Neutrophil (primary cell): ENCODE measurements around the gene RNF220.
A peak's percentile ranks its signal among the peaks of the same experiment; 100 is the strongest.

ENCODE experiments used
- H3K27ac ChIP-seq: fragments of 200-600 bp; sonication (generic); 2 replicates; pipeline ENCODE4 v1.5.1; 2016; ENCODE audit warnings: mild to moderate bottlenecking, moderate library complexity
- H3K27me3 ChIP-seq: fragments of 200-600 bp; sonication (generic); 2 replicates; pipeline ENCODE4 v1.6.0; 2016; ENCODE audit warnings: mild to moderate bottlenecking
- H3K36me3 ChIP-seq: fragments of 200-600 bp; sonication (generic); 2 replicates; pipeline ENCODE4 v1.5.1; 2017
- H3K4me1 ChIP-seq, 2 experiments: fragments of 200-600 bp in 1 of 2; sonication (generic) in 1 of 2; 1 replicate in 1 of 2; 2 replicates in 1 of 2; pipeline versions ENCODE4 v1.5.1 to v1.6.1; 2013 to 2016; ENCODE audit warnings: low read depth in 1 of 2, low read length in 1 of 2, mild to moderate bottlenecking in 1 of 2, moderate library complexity in 1 of 2; ENCODE audit not compliant: control insufficient read depth in 1 of 2, insufficient read depth in 1 of 2
- H3K4me3 ChIP-seq, 2 experiments: fragments of 200-600 bp in 1 of 2; sonication (generic) in 1 of 2; 1 replicate in 1 of 2; 2 replicates in 1 of 2; pipeline ENCODE4 v1.5.1; 2013 to 2016; ENCODE audit warnings: low read depth in 1 of 2, low read length in 1 of 2, mild to moderate bottlenecking in 1 of 2, moderate library complexity in 1 of 2
- H3K9me3 ChIP-seq: fragments of 200-600 bp; sonication (generic); 2 replicates; pipeline ENCODE4 v1.5.1; 2016
- CTCF ChIP-seq: fragments of 200-600 bp; sonication (generic); IDR thresholded peaks from 2 replicates; pipeline ENCODE4 v1.5.1; 2016; ENCODE audit warnings: antibody characterized with exemption

The RNF220 gene

GRCh38 chr1:44532567-44532944 is 127.5 kb downstream of the RNF220 start:
- H3K27me3 ChIP-seq, result no peaks in the 10 kb centered on the region
- H3K9me3 ChIP-seq, result no peaks in the 10 kb centered on the region
- no peaks in the 10 kb centered on the region for H3K36me3 ChIP-seq
- H3K4me3 ChIP-seq, result no peak overlapping the region
- peaks cover 43 to 46% of the 10 kb centered on the region in 2 experiments for H3K4me1 ChIP-seq
- H3K27ac ChIP-seq, result peak overlapping the region; percentile 86
- no peak for TF ChIP-seq CTCF

- no peak overlapping the region for H3K4me3 ChIP-seq
- peaks cover 41 to 42% of the 10 kb centered on the region in 2 experiments for H3K4me1 ChIP-seq
- H3K27ac ChIP-seq, result no peak overlapping the region
- no peak for TF ChIP-seq CTCF
- no peaks in the 10 kb centered on the region for H3K36me3 ChIP-seq
- H3K9me3 ChIP-seq, result no peaks in the 10 kb centered on the region
- no peaks in the 10 kb centered on the region for H3K27me3 ChIP-seq
Measured at GRCh38 chr1:44534771-44535170, 129.7 kb downstream of the RNF220 start.

- Histone ChIP-seq H3K36me3 (no peaks in the 10 kb centered on the region), H3K27me3 (no peaks in the 10 kb centered on the region), H3K4me1 (peaks cover 23 to 26% of the 10 kb centered on the region in 2 experiments), H3K4me3 (no peak overlapping the region), H3K27ac (no peak overlapping the region), H3K9me3 (no peaks in the 10 kb centered on the region)
- TF ChIP-seq CTCF, result no peak
Measured at GRCh38 chr1:44536357-44537209, 131.5 kb downstream of the RNF220 start.

DNA sequence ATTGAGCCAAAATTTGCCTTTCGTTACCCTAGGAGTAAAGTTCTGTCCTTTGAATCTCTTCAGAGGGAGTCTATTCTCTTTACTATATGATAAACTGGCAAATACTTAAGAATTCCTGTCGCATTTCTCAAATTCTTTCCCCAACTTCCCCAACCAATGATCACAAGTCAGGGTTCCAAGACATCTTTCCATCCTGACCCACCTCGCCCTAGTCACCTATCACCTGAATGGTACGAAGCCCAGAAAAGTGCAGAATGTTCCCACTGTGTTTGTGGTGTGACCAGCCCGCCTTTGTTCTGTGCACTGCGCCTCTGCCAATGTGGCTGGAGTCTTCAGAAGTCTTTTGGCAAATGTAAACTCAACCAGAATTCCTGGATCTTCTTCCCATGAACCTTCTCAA is 132.5 kb downstream of the RNF220 start:
- no peak for TF ChIP-seq CTCF
- H3K27ac ChIP-seq, result no peak overlapping the region
- peaks cover 15 to 23% of the 10 kb centered on the region in 2 experiments for H3K4me1 ChIP-seq
- no peaks in the 10 kb centered on the region for H3K36me3 ChIP-seq
- no peaks in the 10 kb centered on the region for H3K27me3 ChIP-seq
- no peak overlapping the region for H3K4me3 ChIP-seq
- H3K9me3 ChIP-seq, result no peaks in the 10 kb centered on the region

DNA sequence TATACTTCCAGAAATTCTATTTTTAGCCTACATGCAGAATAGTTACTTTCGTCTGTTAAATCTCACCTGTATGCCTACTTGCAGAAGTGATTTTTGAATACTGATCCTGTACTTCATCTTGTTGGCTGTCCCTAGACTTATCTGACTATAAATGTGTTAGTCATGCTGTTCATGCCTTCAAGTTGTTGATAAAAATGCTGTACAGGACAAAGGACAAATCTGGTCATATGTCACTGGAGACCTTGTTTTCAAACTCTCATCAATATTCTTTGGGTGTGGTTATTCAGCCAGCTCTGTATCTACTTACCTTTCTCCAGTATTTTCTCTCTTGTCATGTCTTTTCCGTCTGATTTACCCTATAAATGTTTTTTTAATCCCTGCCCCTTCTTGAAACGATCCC is 132.9 kb downstream of the RNF220 start:
- Histone ChIP-seq H3K4me1 (peaks cover 15 to 23% of the 10 kb centered on the region in 2 experiments), H3K36me3 (no peaks in the 10 kb centered on the region), H3K27ac (no peak overlapping the region), H3K27me3 (no peaks in the 10 kb centered on the region), H3K9me3 (no peaks in the 10 kb centered on the region), H3K4me3 (no peak overlapping the region)
- TF ChIP-seq CTCF, result no peak
